Chondrocyte (in vitro differentiated cells): Measurements from ENCODE around the gene MRPS15. TPM values are rescaled to one million over a fixed set of nuclear protein-coding genes. Genes with fewer than 3 reads are reported as not detected.

Source experiments
- DNase-seq: peaks from one replicate; pipeline ENCODE4 v3.0.0; 2021; ENCODE audit warnings: mixed read lengths, low spot score
- H3K27ac Mint-ChIP-seq: one replicate; pipeline ENCODE4 v1.8.0; 2021; ENCODE audit warnings: mild to moderate bottlenecking, moderate library complexity, mixed read lengths; ENCODE audit not compliant: unreplicated experiment
- H3K27me3 Mint-ChIP-seq: 2 replicates; pipeline ENCODE4 v1.8.0; 2021; ENCODE audit warnings: low read depth, mixed read lengths
- H3K36me3 Mint-ChIP-seq: 2 replicates; pipeline ENCODE4 v1.8.0; 2021; ENCODE audit warnings: low read depth, mixed read lengths
- H3K4me1 Mint-ChIP-seq: 2 replicates; pipeline ENCODE4 v1.8.0; 2021; ENCODE audit warnings: low read depth, mild to moderate bottlenecking, mixed read lengths
- H3K4me3 Mint-ChIP-seq: one replicate; pipeline ENCODE4 v1.8.0; 2021; ENCODE audit warnings: mild to moderate bottlenecking, moderate library complexity, mixed read lengths; ENCODE audit not compliant: unreplicated experiment
- H3K9me3 Mint-ChIP-seq: 2 replicates; pipeline ENCODE4 v1.8.0; 2021; ENCODE audit warnings: low read depth, mixed read lengths
- total RNA-seq: library from RNA; stranded (reverse); gene quantifications from 3 replicates; pipeline ENCODE4 v1.2.1, GENCODE V29; 2021
- TF ChIP-seq, protein P1 (sequence below): fragments of 200-600 bp; sonication (generic); IDR thresholded peaks from 2 replicates; pipeline ENCODE4 v1.5.0; 2021; ENCODE audit warnings: antibody characterized with exemption, mild to moderate bottlenecking, moderate library complexity

Gene MRPS15
- total RNA-seq, 1 donor from 2014 or later = 51.3 TPM

GRCh38 chr1:36436821-36437220 is 27.4 kb downstream of the MRPS15 start:
- Mint-ChIP-seq H3K27ac (no peak overlapping the region), H3K9me3 (no peaks in the 10 kb centered on the region), H3K4me1 (peaks cover 11% of the 10 kb centered on the region), H3K4me3 (no peak overlapping the region), H3K36me3 (peaks cover 7% of the 10 kb centered on the region), H3K27me3 (no peaks in the 10 kb centered on the region)
- TF ChIP-seq, protein P1, sequence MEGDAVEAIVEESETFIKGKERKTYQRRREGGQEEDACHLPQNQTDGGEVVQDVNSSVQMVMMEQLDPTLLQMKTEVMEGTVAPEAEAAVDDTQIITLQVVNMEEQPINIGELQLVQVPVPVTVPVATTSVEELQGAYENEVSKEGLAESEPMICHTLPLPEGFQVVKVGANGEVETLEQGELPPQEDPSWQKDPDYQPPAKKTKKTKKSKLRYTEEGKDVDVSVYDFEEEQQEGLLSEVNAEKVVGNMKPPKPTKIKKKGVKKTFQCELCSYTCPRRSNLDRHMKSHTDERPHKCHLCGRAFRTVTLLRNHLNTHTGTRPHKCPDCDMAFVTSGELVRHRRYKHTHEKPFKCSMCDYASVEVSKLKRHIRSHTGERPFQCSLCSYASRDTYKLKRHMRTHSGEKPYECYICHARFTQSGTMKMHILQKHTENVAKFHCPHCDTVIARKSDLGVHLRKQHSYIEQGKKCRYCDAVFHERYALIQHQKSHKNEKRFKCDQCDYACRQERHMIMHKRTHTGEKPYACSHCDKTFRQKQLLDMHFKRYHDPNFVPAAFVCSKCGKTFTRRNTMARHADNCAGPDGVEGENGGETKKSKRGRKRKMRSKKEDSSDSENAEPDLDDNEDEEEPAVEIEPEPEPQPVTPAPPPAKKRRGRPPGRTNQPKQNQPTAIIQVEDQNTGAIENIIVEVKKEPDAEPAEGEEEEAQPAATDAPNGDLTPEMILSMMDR = no peak
- DNase-seq = no peak

DNA sequence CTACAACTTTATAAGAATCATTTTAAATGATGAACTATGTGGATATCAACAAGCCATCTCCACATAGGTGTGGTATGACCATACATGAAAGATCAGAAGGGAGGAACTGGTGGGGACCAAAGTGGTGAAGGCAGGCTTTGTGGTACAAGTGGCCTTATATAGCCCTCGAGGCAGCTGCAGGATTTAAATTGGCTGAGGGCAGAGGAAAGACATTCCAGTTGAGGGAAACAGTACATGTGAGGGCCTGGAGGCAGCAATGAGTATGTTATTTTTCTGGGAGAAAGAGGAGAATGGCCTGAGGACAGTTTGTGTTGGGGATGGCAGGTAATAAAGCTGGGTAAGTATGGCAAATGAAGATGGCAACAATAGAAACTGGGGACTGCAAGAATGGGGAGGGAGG is 31.1 kb downstream of the MRPS15 start:
- Mint-ChIP-seq H3K27me3 (no peaks in the 10 kb centered on the region), H3K36me3 (peaks cover 11% of the 10 kb centered on the region), H3K9me3 (no peaks in the 10 kb centered on the region), H3K4me3 (no peak overlapping the region), H3K4me1 (peaks cover 11% of the 10 kb centered on the region), H3K27ac (peak overlapping the region; percentile 23)
- no peak for DNase-seq
- TF ChIP-seq, protein P1 = no peak

DNA sequence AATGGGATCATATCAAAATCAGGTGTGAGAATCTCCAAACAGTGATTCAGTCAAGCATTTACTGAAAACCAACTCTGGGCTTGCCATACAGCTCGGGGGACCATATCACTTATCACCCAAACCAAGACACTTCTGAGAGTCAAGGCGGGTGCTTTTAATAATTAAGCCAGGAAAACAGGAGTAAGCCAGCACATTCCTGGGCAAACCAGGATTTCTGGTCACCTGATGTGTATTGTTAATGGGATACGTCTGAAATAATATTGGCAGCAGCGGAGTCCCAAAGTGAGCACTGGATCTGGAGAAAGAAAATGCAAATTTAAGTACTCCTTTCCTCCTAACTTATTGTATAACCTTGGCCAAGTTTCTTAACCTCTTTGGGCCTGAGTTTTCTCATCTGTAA is 31.6 kb downstream of the MRPS15 start:
- no peaks in the 10 kb centered on the region for H3K27me3 Mint-ChIP-seq
- no peak overlapping the region for H3K4me3 Mint-ChIP-seq
- peaks cover 11% of the 10 kb centered on the region for H3K4me1 Mint-ChIP-seq
- TF ChIP-seq, protein P1 = no peak
- H3K9me3 Mint-ChIP-seq = no peaks in the 10 kb centered on the region
- DNase-seq = no peak
- peaks cover 11% of the 10 kb centered on the region for H3K36me3 Mint-ChIP-seq
- H3K27ac Mint-ChIP-seq = no peak overlapping the region

DNA sequence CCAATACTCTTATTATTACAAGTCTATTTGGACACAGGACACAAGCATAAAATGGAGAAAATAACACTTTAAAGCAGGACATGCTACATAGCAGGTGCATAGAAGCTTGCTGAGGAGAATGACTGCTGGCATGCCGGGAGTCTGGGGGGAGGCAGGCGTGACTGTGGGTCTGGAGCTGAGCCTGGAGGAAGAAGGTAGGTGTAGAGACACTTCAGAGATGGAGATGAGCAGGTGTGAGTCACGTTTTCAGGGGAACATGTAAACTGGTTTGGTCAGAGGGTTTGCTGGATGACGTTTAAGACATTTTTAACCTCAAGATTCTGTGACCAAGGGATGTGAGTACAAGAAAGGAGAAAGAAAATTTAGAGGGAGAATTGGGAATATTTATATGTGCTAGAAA is 38.4 kb downstream of the MRPS15 start:
- no peaks in the 10 kb centered on the region for H3K9me3 Mint-ChIP-seq
- DNase-seq = no peak
- H3K27ac Mint-ChIP-seq = no peak overlapping the region
- H3K4me3 Mint-ChIP-seq = no peak overlapping the region
- peaks cover 6% of the 10 kb centered on the region for H3K36me3 Mint-ChIP-seq
- no peaks in the 10 kb centered on the region for H3K27me3 Mint-ChIP-seq
- TF ChIP-seq, protein P1 = no peak
- peaks cover 3% of the 10 kb centered on the region for H3K4me1 Mint-ChIP-seq

DNA sequence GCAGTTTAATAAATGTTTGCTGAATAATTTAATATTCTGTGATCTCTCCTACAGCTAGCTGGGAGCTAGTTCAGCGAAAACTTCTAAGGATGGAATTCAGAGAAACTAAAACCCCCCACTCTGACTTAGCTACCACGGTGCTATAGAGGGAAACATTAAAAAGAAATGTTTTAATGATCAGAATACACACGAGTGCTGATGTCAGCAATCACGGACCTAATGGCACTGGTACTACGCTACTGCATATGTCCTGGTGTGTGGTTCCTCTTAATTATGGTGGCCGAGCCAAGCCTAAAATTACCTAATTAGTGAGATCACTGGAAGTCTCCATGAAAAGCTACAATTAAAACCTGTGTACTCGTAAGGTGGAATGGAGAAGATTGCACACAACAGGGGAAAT is 42.5 kb downstream of the MRPS15 start:
- Mint-ChIP-seq H3K36me3 (peaks cover 4% of the 10 kb centered on the region), H3K27ac (no peak overlapping the region), H3K4me3 (no peak overlapping the region), H3K27me3 (no peaks in the 10 kb centered on the region), H3K4me1 (peaks cover 13% of the 10 kb centered on the region), H3K9me3 (no peaks in the 10 kb centered on the region)
- DNase-seq = no peak
- TF ChIP-seq, protein P1 = no peak
